HG02610 (cell line): Measurements from ENCODE around the gene AQP9.

Source experiments
- ATAC-seq: cut with Tn5 transposase; IDR thresholded peaks from one replicate; pipeline ENCODE4 v1.9.1; 2021; ENCODE audit warnings: mild to moderate bottlenecking, moderate library complexity; ENCODE audit not compliant: unreplicated experiment

The AQP9 gene

GRCh38 chr15:58221591-58222241, 83.5 kb downstream of the AQP9 start:
- ATAC-seq = no peak

- no peak for ATAC-seq
Measured at GRCh38 chr15:58222679-58223078, 84.5 kb downstream of the AQP9 start.

- no peak for ATAC-seq
Measured at GRCh38 chr15:58223432-58223831, 85.3 kb downstream of the AQP9 start.

DNA sequence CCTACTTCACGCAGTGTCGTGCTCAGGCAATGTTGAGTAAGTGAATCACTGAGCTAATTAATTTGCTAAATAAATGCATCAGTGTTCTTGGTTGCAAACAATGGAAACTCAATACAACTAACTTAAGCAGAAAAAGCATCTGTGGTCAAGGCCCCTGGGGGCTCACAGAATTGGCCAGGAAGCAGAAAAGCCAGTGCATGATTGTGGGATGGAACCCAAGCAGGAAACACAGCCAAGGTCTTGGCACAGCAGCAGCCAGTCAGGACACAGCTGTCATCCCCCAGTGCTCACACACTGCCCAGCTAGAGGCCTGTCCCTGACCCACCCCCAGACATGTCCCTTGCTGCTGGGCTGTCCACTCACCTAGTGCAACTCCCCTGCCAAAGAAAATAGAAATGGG, 85.9 kb downstream of the AQP9 start:
- no peak for ATAC-seq

DNA sequence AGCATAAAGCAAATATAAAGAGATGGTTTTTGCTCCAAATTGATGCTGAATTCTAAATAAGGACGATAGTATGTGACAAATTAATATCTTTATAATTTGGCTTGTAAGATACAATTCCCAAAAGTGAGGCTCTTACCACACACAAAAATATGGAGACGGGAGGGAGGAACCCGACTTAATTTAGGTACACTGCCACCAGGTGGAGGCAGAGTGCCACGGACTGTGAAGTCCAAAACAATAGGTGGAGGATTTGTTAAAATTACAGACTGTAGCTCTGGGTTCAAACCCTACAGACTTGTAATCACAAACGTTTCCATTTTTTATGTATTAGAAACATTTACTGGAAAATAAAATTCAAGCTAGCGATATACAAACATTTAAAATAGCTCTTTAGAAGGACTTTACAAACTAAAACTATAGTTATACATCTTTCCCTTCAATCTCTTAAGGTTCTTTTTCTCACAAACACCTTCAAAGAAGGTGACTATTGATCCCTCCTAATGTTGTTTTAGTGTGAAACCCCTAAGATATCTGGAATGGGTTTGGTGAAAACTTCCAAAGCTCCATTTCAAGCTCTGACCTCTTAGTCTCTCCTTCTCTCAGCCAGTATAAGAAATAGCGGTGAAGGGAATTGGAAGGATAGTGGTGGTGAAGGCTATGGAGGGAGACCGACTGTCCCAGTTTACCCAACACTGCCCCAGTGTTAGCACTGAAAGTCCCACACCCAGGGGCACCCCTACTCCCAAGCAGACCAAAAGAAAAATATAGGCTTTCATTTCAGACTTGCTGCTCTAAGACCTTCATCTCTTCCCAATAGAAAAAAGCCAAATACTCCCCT, 89.7 kb downstream of the AQP9 start:
- no peak for ATAC-seq

DNA sequence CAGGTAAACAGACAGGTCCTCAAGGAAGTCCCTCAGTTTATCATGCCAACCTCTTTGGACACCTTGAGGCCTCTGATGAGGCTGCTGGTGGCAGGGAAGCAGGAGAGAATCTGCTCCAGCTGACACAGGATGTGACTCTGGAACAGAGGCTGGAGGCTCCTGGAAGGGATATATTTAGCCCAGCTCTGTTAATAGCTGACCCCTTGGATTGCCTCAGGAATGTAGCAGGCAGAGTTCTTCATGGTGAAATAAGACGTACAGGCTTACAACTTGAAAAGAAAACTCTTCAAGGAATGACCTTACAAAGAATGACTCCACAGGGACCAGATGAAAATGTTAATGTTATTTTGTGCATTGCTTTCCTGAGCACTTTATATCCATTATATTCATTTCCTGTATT, 90.5 kb downstream of the AQP9 start:
- no peak for ATAC-seq

- no peak for ATAC-seq
Measured at GRCh38 chr15:58229297-58229768, 91.2 kb downstream of the AQP9 start.

- ATAC-seq = no peak
Measured at GRCh38 chr15:58232281-58233065, 94.3 kb downstream of the AQP9 start.

DNA sequence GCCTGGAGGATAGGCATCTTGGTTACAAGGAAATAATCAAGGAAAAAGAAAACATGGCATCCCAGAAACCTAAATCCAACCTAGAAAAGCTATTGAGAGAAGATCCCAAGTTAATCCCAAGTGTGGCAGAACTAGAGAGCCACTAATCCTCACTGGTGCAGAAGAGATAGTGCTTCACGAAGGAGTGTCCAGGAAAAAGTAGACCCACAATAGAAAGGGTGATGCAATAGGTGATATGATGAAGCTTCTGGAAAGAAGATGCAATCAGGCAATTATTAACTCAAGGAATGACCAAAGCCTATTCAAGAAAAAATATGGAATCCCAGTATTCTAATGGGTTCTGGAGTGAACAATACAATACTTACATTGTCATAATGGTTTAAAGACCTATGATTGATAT, 95.2 kb downstream of the AQP9 start:
- no peak for ATAC-seq
